Dedifferentiated amniotic fluid mesenchymal stem cell (primary cell): ENCODE measurements around the gene BLMH.

Experiments used
- DNase-seq: peaks from one replicate; pipeline ENCODE4 v3.0.0-alpha.2; 2016; ENCODE audit errors: extremely low spot score

BLMH gene

GRCh38 chr17:30229012-30229411 is 62.7 kb downstream of the BLMH start:
- no peak for DNase-seq

GRCh38 chr17:30228011-30228410 is 63.7 kb downstream of the BLMH start:
- DNase-seq = no peak

GRCh38 chr17:30226878-30227277 is 64.9 kb downstream of the BLMH start:
- DNase-seq = peak; percentile 29

- DNase-seq = no peak
These were observed 65.7 kb downstream of the BLMH start for GRCh38 chr17:30225919-30226553.

- DNase-seq = no peak
These were observed 66.6 kb downstream of the BLMH start for GRCh38 chr17:30225112-30225511.

- DNase-seq = no peak
These were observed 67.3 kb downstream of the BLMH start for GRCh38 chr17:30224419-30224960.

- DNase-seq = no peak
These were observed 69.0 kb downstream of the BLMH start for GRCh38 chr17:30222721-30223175.

- no peak for DNase-seq
These were observed 69.5 kb downstream of the BLMH start for GRCh38 chr17:30222251-30222650.

GRCh38 chr17:30221346-30221745 is 70.4 kb downstream of the BLMH start:
- DNase-seq = no peak

GRCh38 chr17:30220414-30220813 is 71.3 kb downstream of the BLMH start:
- DNase-seq = no peak

- no peak for DNase-seq
These were observed 71.9 kb downstream of the BLMH start for GRCh38 chr17:30219833-30220232.

GRCh38 chr17:30219315-30219714 is 72.4 kb downstream of the BLMH start:
- DNase-seq = no peak

- DNase-seq = no peak
These were observed 72.9 kb downstream of the BLMH start for GRCh38 chr17:30218799-30219198.

GRCh38 chr17:30217746-30218245 is 73.9 kb downstream of the BLMH start:
- no peak for DNase-seq

GRCh38 chr17:30217054-30217453 is 74.7 kb downstream of the BLMH start:
- DNase-seq = no peak

GRCh38 chr17:30212750-30213149 is 79.0 kb downstream of the BLMH start:
- DNase-seq = no peak

- no peak for DNase-seq
These were observed 80.4 kb downstream of the BLMH start for GRCh38 chr17:30211371-30211770.

GRCh38 chr17:30210901-30211300 is 80.8 kb downstream of the BLMH start:
- no peak for DNase-seq

- no peak for DNase-seq
These were observed 81.4 kb downstream of the BLMH start for GRCh38 chr17:30210366-30210765.

GRCh38 chr17:30209930-30210329 is 81.8 kb downstream of the BLMH start:
- no peak for DNase-seq

- no peak for DNase-seq
These were observed 83.5 kb downstream of the BLMH start for GRCh38 chr17:30208214-30208613.

GRCh38 chr17:30207655-30208054 is 84.1 kb downstream of the BLMH start:
- no peak for DNase-seq

- DNase-seq = no peak
These were observed 88.2 kb downstream of the BLMH start for GRCh38 chr17:30203471-30203981.
